ENCODE results near the gene SIT1.
A peak's percentile ranks its signal among the peaks of the same experiment; 100 is the strongest.

The SIT1 gene

GRCh38 chr9:35603986-35604577 is 46.6 kb downstream of the SIT1 start:
- Histone ChIP-seq H3K9me3 (ENCODE audit: control insufficient read depth, insufficient read depth, low read depth, low read length) (no peaks in the 10 kb centered on the region), H3K4me3 (ENCODE audit: low read depth, low read length) (peak overlapping the region; percentile 54), H3K4me1 (ENCODE audit: control insufficient read depth, insufficient read depth, low read length) (no peaks in the 10 kb centered on the region), H3K36me3 (ENCODE audit: control insufficient read depth in 2 of 2, insufficient read depth in 1 of 2, low read length in 2 of 2) (peaks cover 0 to 26% of the 10 kb centered on the region in 2 experiments; a peak in 1 of 3 replicates), H3K27ac (ENCODE audit: extremely low read depth, low read depth, low read length) (peak overlapping the region; percentile 43)
- ChIA-PET POLR2A (interaction anchor here (0.6 to 1.3 kb wide), 11 partner anchors 9 to 1548 kb away, joined by 3 to 7 read pairs (median 3); partner anchors contain the start of genes ATOSB, CCDC107, FANCG and RMRP), CTCF (interaction anchor here (0.5 to 2.6 kb wide), 29 partner anchors 10 to 942 kb away, joined by 3 to 22 read pairs (median 4); partner anchors contain the start of genes CA9, CCDC107, CCL27 and CREB3)
- TF ChIP-seq ZNF19 (tag by site-specific recombination; IDR thresholded peaks at IDR 0.05; ENCODE audit: low read depth): no peak
- TF ChIP-seq ZSCAN16 (tag by site-specific recombination; IDR thresholded peaks at IDR 0.05): no peak
- TF ChIP-seq ZNF561 (tag by site-specific recombination; IDR thresholded peaks at IDR 0.05; ENCODE audit: borderline replicate concordance): no peak
- TF ChIP-seq ZNF211 (tag by site-specific recombination; IDR thresholded peaks at IDR 0.05; ENCODE audit: low read depth): no peak
- no peak for TF ChIP-seq ZNF513 (tag by site-specific recombination; IDR thresholded peaks at IDR 0.05)
- TF ChIP-seq SALL2 (tag by site-specific recombination; IDR thresholded peaks at IDR 0.05; ENCODE audit: borderline replicate concordance): no peak
- TF ChIP-seq ZNF580 (tag by site-specific recombination; IDR thresholded peaks at IDR 0.05): no peak
- TF ChIP-seq ZNF391 (tag by site-specific recombination; IDR thresholded peaks at IDR 0.05; ENCODE audit: borderline replicate concordance, low read depth): no peak
- no peak for TF ChIP-seq ZNF114 (tag by site-specific recombination; IDR thresholded peaks at IDR 0.05)
- TF ChIP-seq ZNF362 (tag by site-specific recombination; IDR thresholded peaks at IDR 0.05): no peak
- TF ChIP-seq ZNF621 (tag by site-specific recombination; IDR thresholded peaks at IDR 0.05): no peak
- no peak; the same call in none of the 2 replicates for TF ChIP-seq ZEB2 (tag by site-specific recombination; IDR thresholded peaks at IDR 0.05)
- no peak for TF ChIP-seq HOXC10 (CRISPR knock-in tag; IDR thresholded peaks at IDR 0.05)
- no peak for TF ChIP-seq ZNF302 (tag by site-specific recombination; IDR thresholded peaks at IDR 0.05; ENCODE audit: low read depth)
- TF ChIP-seq ZSCAN4 (tag by site-specific recombination; IDR thresholded peaks at IDR 0.05): no peak
- TF ChIP-seq ZNF530 (tag by site-specific recombination; IDR thresholded peaks at IDR 0.05; ENCODE audit: low read depth): no peak
- no peak for TF ChIP-seq ZNF473 (tag by site-specific recombination; IDR thresholded peaks at IDR 0.05)
- no peak; the same call in 1 of the 2 replicates for TF ChIP-seq ZNF24 (tag by site-specific recombination; IDR thresholded peaks at IDR 0.05)
- no peak for TF ChIP-seq ZSCAN5A (tag by site-specific recombination; IDR thresholded peaks at IDR 0.05)
- TF ChIP-seq SETDB1 (IDR thresholded peaks at IDR 0.05; ENCODE audit: insufficient read length, low read length): peak; percentile 48
- TF ChIP-seq HOXD13 (CRISPR knock-in tag; IDR thresholded peaks at IDR 0.05; ENCODE audit: borderline replicate concordance): no peak
- TF ChIP-seq BCL11A (tag by site-specific recombination; IDR thresholded peaks at IDR 0.05; ENCODE audit: low read depth): 0 out of 2 replicates have a peak, but pooled peaks have one; percentile 38
- 0 out of 2 replicates have a peak, but pooled peaks have one; percentile 51 for TF ChIP-seq ZNF629 (tag by site-specific recombination; IDR thresholded peaks at IDR 0.05)
- TF ChIP-seq SCRT2 (tag by site-specific recombination; IDR thresholded peaks at IDR 0.05): no peak
- no peak for TF ChIP-seq ZNF37A (tag by site-specific recombination; IDR thresholded peaks at IDR 0.05)
- no peak for TF ChIP-seq ZNF121 (tag by site-specific recombination; IDR thresholded peaks at IDR 0.05)
- TF ChIP-seq ZNF768 (tag by site-specific recombination; IDR thresholded peaks at IDR 0.05): no peak
- no peak for TF ChIP-seq ZNF324 (tag by site-specific recombination; IDR thresholded peaks at IDR 0.05)
- TF ChIP-seq ZIC2 (tag by site-specific recombination; IDR thresholded peaks at IDR 0.05): 0 out of 2 replicates have a peak, but pooled peaks have one; percentile 5
- TF ChIP-seq KLF8 (tag by site-specific recombination; IDR thresholded peaks at IDR 0.05): peak; percentile 84
- no peak for TF ChIP-seq KLF17 (tag by site-specific recombination; IDR thresholded peaks at IDR 0.05)
- TF ChIP-seq ZNF623 (tag by site-specific recombination; IDR thresholded peaks at IDR 0.05): no peak
